Adrenal gland (tissue), 5 donors: ENCODE measurements around the gene MUC22.
"Not testable (repeated sequence)": the region's sequence is repeated elsewhere in the genome, so short reads cannot be mapped to it uniquely, and the experiment has no call there.

Experiments
- CTCF ChIP-seq, 6 experiments: fragments of 450-650 bp in 4 of 6; fragments of 200-600 bp in 2 of 6; sonication (generic) in 1 of 6; IDR thresholded peaks; 1 replicate in 5 of 6; 2 replicates in 1 of 6; pipeline versions ENCODE4 v1.5.1 to v1.8.0; 2016 to 2021; ENCODE audit warnings: antibody characterized with exemption in 6 of 6, mild to moderate bottlenecking in 2 of 6, moderate library complexity in 1 of 6
- POLR2A ChIP-seq, 2 donors: fragments of 450-650 bp; IDR thresholded peaks; one replicate each; pipeline ENCODE4 v1.6.1; 2017; ENCODE audit warnings: antibody characterized with exemption in 2 of 2, mild to moderate bottlenecking in 2 of 2, moderate library complexity in 1 of 2
- donor health status: DM: no; HTN: no; CAD: no.

- not testable (repeated sequence) for TF ChIP-seq CTCF, POLR2A (IDR thresholded peaks at IDR 0.05)
Observed at GRCh38 chr6:30969171-30969570, 41.1 kb upstream of the MUC22 start.
